ENCODE measurements around the gene PPP1R14B. TPM values are rescaled to one million over a fixed set of nuclear protein-coding genes. Genes with fewer than 3 reads are reported as not detected.

The PPP1R14B gene
- total RNA-seq, 1 donor from 2014 or later, result 95.0 TPM

DNA sequence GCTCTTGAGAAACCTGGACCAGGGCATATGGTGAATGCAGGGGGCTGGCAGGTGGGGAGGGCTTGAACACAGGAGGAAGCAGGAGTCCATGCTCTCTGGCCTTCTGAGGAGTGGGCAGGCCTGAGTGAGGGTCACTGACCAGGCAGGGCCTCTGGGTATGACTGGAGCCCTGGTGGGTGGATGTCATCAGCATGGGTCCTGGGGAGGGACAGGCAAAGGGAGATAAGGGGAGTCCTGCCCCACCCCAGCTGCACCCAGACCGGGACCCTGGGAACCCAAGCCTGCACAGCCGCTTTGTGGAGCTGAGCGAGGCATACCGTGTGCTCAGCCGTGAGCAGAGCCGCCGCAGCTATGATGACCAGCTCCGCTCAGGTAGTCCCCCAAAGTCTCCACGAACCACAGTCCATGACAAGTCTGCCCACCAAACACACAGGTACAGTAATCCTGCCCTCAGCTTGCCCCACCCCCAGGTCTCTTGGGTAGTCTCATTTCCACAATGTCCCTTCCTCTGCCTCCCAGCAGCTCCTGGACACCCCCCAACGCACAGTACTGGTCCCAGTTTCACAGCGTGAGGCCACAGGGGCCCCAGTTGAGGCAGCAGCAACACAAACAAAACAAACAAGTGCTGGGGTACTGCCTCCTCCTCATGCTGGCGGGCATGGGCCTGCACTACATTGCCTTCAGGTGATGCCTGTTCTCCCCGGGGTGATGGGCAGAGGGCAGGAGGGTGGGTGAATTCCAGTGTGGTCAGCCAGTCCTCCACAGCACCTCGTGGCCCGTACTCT lies 14.4 kb downstream of the PPP1R14B start:
- H3K9ac ChIP-seq (ENCODE audit: low read depth in 1 of 3, low read length in 3 of 3), result no peak overlapping the region
- no peaks in the 10 kb centered on the region for H3K27me3 ChIP-seq (ENCODE audit: control insufficient read depth in 3 of 3, insufficient read depth in 3 of 3, low read length in 3 of 3)
- no peaks in the 10 kb centered on the region for H3K9me3 ChIP-seq (ENCODE audit: control insufficient read depth in 3 of 3, low read length in 3 of 3)
- H3K4me1 ChIP-seq (ENCODE audit: control insufficient read depth in 3 of 3, insufficient read depth in 3 of 3, low read length in 3 of 3), result peaks cover 32 to 40% (median 38%) of the 10 kb centered on the region in 3 donors
- H3K4me3 ChIP-seq (ENCODE audit: low read length in 3 of 3), result no peak overlapping the region
- no peak overlapping the region for H3K27ac ChIP-seq (ENCODE audit: low read depth, low read length)
- H3K36me3 ChIP-seq (ENCODE audit: control insufficient read depth in 3 of 3, insufficient read depth in 3 of 3, low read length in 3 of 3), result peaks cover 4 to 5% (median 4%) of the 10 kb centered on the region in 3 donors

DNA sequence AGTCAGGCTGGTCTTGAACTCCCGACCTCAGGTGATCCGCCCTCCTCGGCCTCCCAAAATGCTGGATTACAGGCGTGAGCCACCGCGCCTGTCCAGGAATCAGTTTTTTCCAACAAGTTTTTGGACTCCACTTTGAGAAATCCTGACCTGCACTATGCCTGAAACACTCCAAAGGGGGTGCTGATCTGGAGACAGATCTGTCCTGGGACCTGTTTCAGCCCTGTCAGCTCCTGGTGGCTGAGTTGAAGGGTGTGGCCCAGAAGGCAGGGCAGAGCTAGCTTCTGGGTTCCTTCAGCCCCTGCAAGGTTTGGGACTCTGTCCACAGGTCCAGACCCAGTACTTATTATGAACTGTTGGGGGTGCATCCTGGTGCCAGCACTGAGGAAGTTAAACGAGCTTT lies 15.2 kb downstream of the PPP1R14B start:
- Histone ChIP-seq H3K9ac (ENCODE audit: low read depth in 1 of 3, low read length in 3 of 3) (peak overlapping the region in 1 of 3 donors; percentile 25), H3K36me3 (ENCODE audit: control insufficient read depth in 3 of 3, insufficient read depth in 3 of 3, low read length in 3 of 3) (peaks cover 0 to 5% (median 4%) of the 10 kb centered on the region in 3 donors), H3K27ac (ENCODE audit: low read depth, low read length) (no peak overlapping the region), H3K9me3 (ENCODE audit: control insufficient read depth in 3 of 3, low read length in 3 of 3) (no peaks in the 10 kb centered on the region), H3K27me3 (ENCODE audit: control insufficient read depth in 3 of 3, insufficient read depth in 3 of 3, low read length in 3 of 3) (no peaks in the 10 kb centered on the region), H3K4me3 (ENCODE audit: low read length in 3 of 3) (no peak overlapping the region), H3K4me1 (ENCODE audit: control insufficient read depth in 3 of 3, insufficient read depth in 3 of 3, low read length in 3 of 3) (peaks cover 40 to 49% (median 46%) of the 10 kb centered on the region in 3 donors)

DNA sequence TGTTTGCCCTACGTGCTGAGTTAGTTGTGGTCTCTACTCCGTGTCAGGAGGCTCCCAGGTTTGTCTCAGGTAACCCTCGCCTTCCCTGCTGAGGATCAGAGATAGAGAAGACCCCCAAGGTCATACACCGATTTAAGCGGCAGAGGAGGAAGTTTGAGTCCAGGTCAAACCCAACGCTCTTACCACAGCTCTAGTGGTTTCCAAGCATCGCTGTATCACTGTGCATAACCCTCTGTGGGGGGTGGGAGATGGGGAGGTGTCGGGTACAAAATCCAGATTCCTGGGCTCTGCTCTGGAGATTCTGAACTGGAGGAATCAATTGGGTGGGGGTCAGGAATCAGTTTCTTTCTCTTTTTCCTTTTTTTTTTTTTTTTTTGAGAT lies 15.8 kb downstream of the PPP1R14B start:
- H3K27me3 ChIP-seq (ENCODE audit: control insufficient read depth in 3 of 3, insufficient read depth in 3 of 3, low read length in 3 of 3), result no peaks in the 10 kb centered on the region
- H3K9me3 ChIP-seq (ENCODE audit: control insufficient read depth in 3 of 3, low read length in 3 of 3), result no peaks in the 10 kb centered on the region
- H3K4me1 ChIP-seq (ENCODE audit: control insufficient read depth in 3 of 3, insufficient read depth in 3 of 3, low read length in 3 of 3), result peaks cover 43 to 52% (median 46%) of the 10 kb centered on the region in 3 donors
- peak overlapping the region; percentile 92 for H3K27ac ChIP-seq (ENCODE audit: low read depth, low read length)
- peak overlapping the region; percentile 87 to 94 (median 90) for H3K9ac ChIP-seq (ENCODE audit: low read depth in 1 of 3, low read length in 3 of 3)
- H3K4me3 ChIP-seq (ENCODE audit: low read length in 3 of 3), result peak overlapping the region; percentile 74 to 87 (median 80)
- peaks cover 0 to 5% (median 4%) of the 10 kb centered on the region in 3 donors for H3K36me3 ChIP-seq (ENCODE audit: control insufficient read depth in 3 of 3, insufficient read depth in 3 of 3, low read length in 3 of 3)

DNA sequence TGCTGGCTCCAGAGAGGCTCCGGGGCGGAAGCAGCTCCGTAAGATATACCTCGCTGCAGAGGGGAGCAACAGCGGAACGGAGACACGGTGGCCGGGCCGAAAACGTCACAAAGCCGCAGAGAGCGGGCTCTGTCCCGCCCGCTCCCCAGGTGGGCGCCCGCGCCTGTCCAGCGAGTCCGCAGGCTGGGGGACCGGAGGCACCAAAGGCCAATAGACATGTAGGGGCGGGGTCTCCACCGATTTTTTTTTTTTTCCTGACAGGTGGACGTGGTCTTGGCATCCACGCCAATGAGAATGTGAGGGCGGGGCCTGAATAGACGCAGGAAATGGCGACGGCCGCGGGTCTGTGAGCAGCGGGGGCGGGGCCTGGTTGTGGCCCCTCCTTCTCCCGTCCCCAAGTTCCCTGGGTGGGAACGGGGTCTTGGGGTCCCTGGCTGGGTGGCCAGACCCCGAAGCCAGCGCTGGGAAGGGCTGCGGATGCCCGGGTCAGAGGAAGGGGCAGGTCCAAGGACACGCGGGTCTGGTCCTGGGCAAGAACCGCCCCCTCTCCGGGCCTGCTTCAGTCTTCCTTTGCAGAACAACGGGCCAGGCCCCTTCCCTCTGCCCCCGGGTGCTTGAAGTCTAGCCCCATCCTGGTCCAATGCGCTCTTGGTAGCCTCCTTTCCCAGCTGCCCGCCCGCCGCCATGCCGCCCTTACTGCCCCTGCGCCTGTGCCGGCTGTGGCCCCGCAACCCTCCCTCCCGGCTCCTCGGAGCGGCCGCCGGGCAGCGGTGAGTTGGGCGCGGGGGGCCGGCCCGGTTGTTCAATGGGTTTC lies 16.4 kb downstream of the PPP1R14B start, which contains the start of gene DNAJC4:
DNAJC4 (plus strand) TSS at position 378 of the 814 bp plus-strand sequence; CDS start at position 685, 307 bp downstream.
- Histone ChIP-seq H3K4me1 (ENCODE audit: control insufficient read depth in 3 of 3, insufficient read depth in 3 of 3, low read length in 3 of 3) (peaks cover 43 to 52% (median 46%) of the 10 kb centered on the region in 3 donors), H3K27ac (ENCODE audit: low read depth, low read length) (peak within 1 kb of the TSS; percentile 92), H3K9ac (ENCODE audit: low read depth in 1 of 3, low read length in 3 of 3) (peak within 1 kb of the TSS; percentile 87 to 94 (median 90)), H3K9me3 (ENCODE audit: control insufficient read depth in 3 of 3, low read length in 3 of 3) (no peaks in the 10 kb centered on the region), H3K27me3 (ENCODE audit: control insufficient read depth in 3 of 3, insufficient read depth in 3 of 3, low read length in 3 of 3) (no peaks in the 10 kb centered on the region), H3K36me3 (ENCODE audit: control insufficient read depth in 3 of 3, insufficient read depth in 3 of 3, low read length in 3 of 3) (peaks cover 0 to 2% (median 0%) of the 10 kb centered on the region in 3 donors), H3K4me3 (ENCODE audit: low read length in 3 of 3) (peak within 1 kb of the TSS; percentile 74 to 87 (median 80))

DNA sequence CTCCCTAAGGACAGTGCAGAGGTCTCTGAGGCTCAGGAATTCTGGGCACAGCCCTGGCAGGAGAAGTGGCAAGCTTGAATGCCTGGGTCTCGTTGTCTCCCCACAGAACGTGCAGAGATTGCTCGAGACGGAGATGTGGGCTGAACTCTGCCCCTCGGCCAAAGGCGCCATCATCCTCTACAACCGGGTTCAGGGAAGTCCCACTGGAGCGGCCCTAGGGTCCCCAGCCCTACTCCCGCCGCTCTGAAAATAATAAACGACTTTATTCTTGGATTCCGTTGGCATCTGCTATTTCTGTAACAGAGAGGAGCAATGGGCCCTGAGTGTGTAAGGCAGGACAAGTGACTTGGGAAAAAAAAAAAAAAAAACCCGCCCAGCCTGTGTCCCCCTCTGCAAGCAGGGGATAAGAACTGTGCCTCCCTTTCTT lies 17.0 kb downstream of the PPP1R14B start:
- Histone ChIP-seq H3K4me3 (ENCODE audit: low read length in 3 of 3) (peak overlapping the region; percentile 74 to 87 (median 80)), H3K36me3 (ENCODE audit: control insufficient read depth in 3 of 3, insufficient read depth in 3 of 3, low read length in 3 of 3) (peaks cover 0 to 3% (median 2%) of the 10 kb centered on the region in 3 donors), H3K4me1 (ENCODE audit: control insufficient read depth in 3 of 3, insufficient read depth in 3 of 3, low read length in 3 of 3) (peaks cover 46 to 54% (median 47%) of the 10 kb centered on the region in 3 donors), H3K27ac (ENCODE audit: low read depth, low read length) (peak overlapping the region; percentile 92), H3K9me3 (ENCODE audit: control insufficient read depth in 3 of 3, low read length in 3 of 3) (no peaks in the 10 kb centered on the region), H3K27me3 (ENCODE audit: control insufficient read depth in 3 of 3, insufficient read depth in 3 of 3, low read length in 3 of 3) (no peaks in the 10 kb centered on the region), H3K9ac (ENCODE audit: low read depth in 1 of 3, low read length in 3 of 3) (peak overlapping the region; percentile 87 to 94 (median 90))

DNA sequence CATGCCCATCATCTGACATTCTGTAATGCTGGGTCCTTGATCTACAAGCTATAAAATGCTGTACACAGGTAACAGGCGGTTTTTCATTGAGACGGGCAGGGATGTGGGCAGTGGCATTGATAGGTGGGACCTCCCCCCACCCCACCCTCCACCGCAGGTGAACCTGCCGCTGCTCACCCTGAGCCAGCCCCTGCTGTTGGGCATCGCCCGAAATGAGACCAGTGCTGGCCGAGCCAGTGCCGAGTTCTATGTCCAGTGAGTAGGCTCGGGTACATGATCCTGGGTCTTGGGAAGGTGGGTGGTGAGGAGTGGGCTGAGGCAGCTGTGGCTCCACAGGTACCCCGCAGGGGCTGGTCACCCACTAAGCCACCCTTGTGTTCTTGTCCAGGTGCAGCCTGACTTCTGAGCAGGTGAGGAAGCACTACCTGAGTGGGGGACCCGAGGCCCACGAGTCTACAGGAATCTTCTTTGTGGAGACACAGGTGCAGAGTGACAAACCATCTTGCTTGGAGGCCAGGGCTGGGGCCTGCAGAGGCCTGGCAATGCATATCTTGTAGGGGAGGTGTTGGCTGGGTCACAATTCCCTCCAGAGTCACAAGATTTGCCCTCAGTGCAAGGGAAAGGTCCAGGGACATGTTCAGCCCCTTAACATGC lies 17.5 kb downstream of the PPP1R14B start:
- Histone ChIP-seq H3K4me1 (ENCODE audit: control insufficient read depth in 3 of 3, insufficient read depth in 3 of 3, low read length in 3 of 3) (peaks cover 52 to 59% (median 52%) of the 10 kb centered on the region in 3 donors), H3K27ac (ENCODE audit: low read depth, low read length) (peak overlapping the region; percentile 92), H3K27me3 (ENCODE audit: control insufficient read depth in 3 of 3, insufficient read depth in 3 of 3, low read length in 3 of 3) (no peaks in the 10 kb centered on the region), H3K9ac (ENCODE audit: low read depth in 1 of 3, low read length in 3 of 3) (peak overlapping the region; percentile 52 to 94 (median 90)), H3K36me3 (ENCODE audit: control insufficient read depth in 3 of 3, insufficient read depth in 3 of 3, low read length in 3 of 3) (peaks cover 0 to 5% (median 5%) of the 10 kb centered on the region in 3 donors), H3K9me3 (ENCODE audit: control insufficient read depth in 3 of 3, low read length in 3 of 3) (no peaks in the 10 kb centered on the region), H3K4me3 (ENCODE audit: low read length in 3 of 3) (peak overlapping the region in 2 of 3 donors; percentile 80 to 87)

DNA sequence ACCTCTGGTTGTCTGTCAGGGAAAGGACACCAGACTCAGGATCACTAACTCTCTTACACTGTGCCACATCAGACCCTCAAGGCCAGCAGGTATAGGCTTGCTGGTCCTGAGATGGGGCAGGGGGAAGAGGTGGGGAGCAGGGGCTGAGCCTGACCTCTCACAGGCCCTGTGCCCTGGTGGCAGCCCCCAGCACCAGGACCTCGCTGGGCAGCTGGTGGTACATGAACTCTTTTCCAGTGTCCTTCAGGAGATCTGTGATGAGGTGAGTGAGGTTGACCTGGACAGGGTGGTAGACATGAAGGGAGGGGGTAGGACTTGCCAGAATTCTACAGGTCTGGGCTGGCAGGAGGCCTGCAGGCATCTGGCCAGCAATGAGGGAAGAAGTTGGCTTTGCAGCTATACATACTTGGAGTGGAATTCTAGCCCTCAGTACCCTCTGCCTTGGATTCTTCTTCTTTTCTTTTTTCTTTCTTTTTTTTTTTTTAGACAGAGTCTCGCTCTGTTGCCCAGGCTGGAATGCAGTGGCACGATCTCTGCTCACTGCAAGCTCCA lies 19.3 kb downstream of the PPP1R14B start:
- H3K9ac ChIP-seq (ENCODE audit: low read depth in 1 of 3, low read length in 3 of 3), result peak overlapping the region; percentile 98 to 99 (median 99)
- peaks cover 0 to 11% (median 10%) of the 10 kb centered on the region in 3 donors for H3K36me3 ChIP-seq (ENCODE audit: control insufficient read depth in 3 of 3, insufficient read depth in 3 of 3, low read length in 3 of 3)
- H3K9me3 ChIP-seq (ENCODE audit: control insufficient read depth in 3 of 3, low read length in 3 of 3), result no peaks in the 10 kb centered on the region
- peak overlapping the region; percentile 95 for H3K27ac ChIP-seq (ENCODE audit: low read depth, low read length)
- no peaks in the 10 kb centered on the region for H3K27me3 ChIP-seq (ENCODE audit: control insufficient read depth in 3 of 3, insufficient read depth in 3 of 3, low read length in 3 of 3)
- peak overlapping the region; percentile 90 to 97 (median 95) for H3K4me3 ChIP-seq (ENCODE audit: low read length in 3 of 3)
- peaks cover 62 to 63% (median 63%) of the 10 kb centered on the region in 3 donors for H3K4me1 ChIP-seq (ENCODE audit: control insufficient read depth in 3 of 3, insufficient read depth in 3 of 3, low read length in 3 of 3)

- Histone ChIP-seq H3K4me3 (ENCODE audit: low read length in 3 of 3) (peak overlapping the region; percentile 90 to 97 (median 95)), H3K36me3 (ENCODE audit: control insufficient read depth in 3 of 3, insufficient read depth in 3 of 3, low read length in 3 of 3) (peaks cover 0 to 11% (median 10%) of the 10 kb centered on the region in 3 donors), H3K4me1 (ENCODE audit: control insufficient read depth in 3 of 3, insufficient read depth in 3 of 3, low read length in 3 of 3) (peaks cover 62 to 64% (median 64%) of the 10 kb centered on the region in 3 donors), H3K9me3 (ENCODE audit: control insufficient read depth in 3 of 3, low read length in 3 of 3) (no peaks in the 10 kb centered on the region), H3K27ac (ENCODE audit: low read depth, low read length) (peak overlapping the region; percentile 95), H3K9ac (ENCODE audit: low read depth in 1 of 3, low read length in 3 of 3) (peak overlapping the region; percentile 98 to 99 (median 99)), H3K27me3 (ENCODE audit: control insufficient read depth in 3 of 3, insufficient read depth in 3 of 3, low read length in 3 of 3) (no peaks in the 10 kb centered on the region)
Measured at GRCh38 chr11:64226507-64227051, 20.2 kb downstream of the PPP1R14B start.
